Activated CD4-positive, alpha-beta T cell treated with anti-CD3 and anti-CD28 coated beads, Interleukin-2, amount 10 ng/mL, durations not matched to agents 24 days and 14 days (primary cell): Measurements from ENCODE around the gene PHC1. TPM values are rescaled to one million over a fixed set of nuclear protein-coding genes. Genes with fewer than 3 reads are reported as not detected.
"Not testable (repeated sequence)": the region's sequence is repeated elsewhere in the genome, so short reads cannot be mapped to it uniquely, and the experiment has no call there.

ENCODE experiments used
- DNase-seq: peaks from one replicate; pipeline ENCODE4 v3.0.0; 2022
- H3K27ac Mint-ChIP-seq: one replicate; pipeline ENCODE4 v1.8.0; 2022; ENCODE audit warnings: mild to moderate bottlenecking, mixed read lengths
- H3K27me3 Mint-ChIP-seq: one replicate; pipeline ENCODE4 v1.8.0; 2022; ENCODE audit warnings: mixed read lengths
- H3K36me3 Mint-ChIP-seq: one replicate; pipeline ENCODE4 v1.8.0; 2022; ENCODE audit warnings: low read depth, mild to moderate bottlenecking, mixed read lengths
- H3K4me1 Mint-ChIP-seq: one replicate; pipeline ENCODE4 v1.8.0; 2021; ENCODE audit warnings: mixed read lengths
- H3K4me3 Mint-ChIP-seq: one replicate; pipeline ENCODE4 v1.8.0; 2022; ENCODE audit warnings: mild to moderate bottlenecking, moderate library complexity, mixed read lengths
- H3K9me3 Mint-ChIP-seq: one replicate; pipeline ENCODE4 v1.8.0; 2021; ENCODE audit warnings: mixed read lengths
- intact Hi-C: fragments of 100-400 bp; cut with micrococcal nuclease; formaldehyde crosslinking; loops from one replicate; pipeline ENCODE4 v1.15.1; 2023
- total RNA-seq: library from RNA; stranded (reverse); gene quantifications from 2 replicates; pipeline ENCODE4 v1.2.3, GENCODE V29; 2022

The PHC1 gene
- total RNA-seq, 1 donor from 2014 or later: 8.7 TPM

GRCh38 chr12:8899830-8900229 lies 14.5 kb upstream of the PHC1 start:
- no peak overlapping the region for H3K4me3 Mint-ChIP-seq
- H3K27me3 Mint-ChIP-seq: peaks cover 27% of the 10 kb centered on the region
- no peak overlapping the region for H3K27ac Mint-ChIP-seq
- DNase-seq: no peak
- no peaks in the 10 kb centered on the region for H3K9me3 Mint-ChIP-seq
- H3K4me1 Mint-ChIP-seq: peaks cover 6% of the 10 kb centered on the region
- intact Hi-C loops: no loop called here
- no peaks in the 10 kb centered on the region for H3K36me3 Mint-ChIP-seq

GRCh38 chr12:8902703-8903102 lies 11.6 kb upstream of the PHC1 start:
- H3K4me3 Mint-ChIP-seq, H3K27ac Mint-ChIP-seq, H3K9me3 Mint-ChIP-seq, H3K36me3 Mint-ChIP-seq, intact Hi-C loops, H3K4me1 Mint-ChIP-seq, DNase-seq: not testable (repeated sequence)
- H3K27me3 Mint-ChIP-seq: peaks cover 28% of the 10 kb centered on the region

GRCh38 chr12:8903646-8904045 lies 10.7 kb upstream of the PHC1 start:
- no peak overlapping the region for H3K27ac Mint-ChIP-seq
- intact Hi-C loops: no loop called here
- no peak overlapping the region for H3K4me3 Mint-ChIP-seq
- no peak for DNase-seq
- no peaks in the 10 kb centered on the region for H3K9me3 Mint-ChIP-seq
- H3K36me3 Mint-ChIP-seq: no peaks in the 10 kb centered on the region
- peaks cover 28% of the 10 kb centered on the region for H3K27me3 Mint-ChIP-seq
- peaks cover 4% of the 10 kb centered on the region for H3K4me1 Mint-ChIP-seq

- peaks cover 21% of the 10 kb centered on the region for H3K27me3 Mint-ChIP-seq
- H3K36me3 Mint-ChIP-seq: no peaks in the 10 kb centered on the region
- peaks cover 4% of the 10 kb centered on the region for H3K4me1 Mint-ChIP-seq
- H3K27ac Mint-ChIP-seq: no peak overlapping the region
- H3K4me3 Mint-ChIP-seq: no peak overlapping the region
- DNase-seq: no peak
- H3K9me3 Mint-ChIP-seq: no peaks in the 10 kb centered on the region
- intact Hi-C loops: no loop called here
Observed at GRCh38 chr12:8904665-8905064, 9.6 kb upstream of the PHC1 start.

- Mint-ChIP-seq H3K27ac (no peak overlapping the region), H3K36me3 (no peaks in the 10 kb centered on the region), H3K9me3 (no peaks in the 10 kb centered on the region), H3K27me3 (peaks cover 17% of the 10 kb centered on the region), H3K4me3 (no peak overlapping the region), H3K4me1 (peaks cover 4% of the 10 kb centered on the region)
- intact Hi-C loops: no loop called here
- no peak for DNase-seq
Observed at GRCh38 chr12:8905546-8905945, 8.8 kb upstream of the PHC1 start.

GRCh38 chr12:8906266-8907180 lies 7.8 kb upstream of the PHC1 start:
- no peak for DNase-seq
- Mint-ChIP-seq H3K27ac (no peak overlapping the region), H3K36me3 (no peaks in the 10 kb centered on the region), H3K4me1 (peaks cover 4% of the 10 kb centered on the region), H3K4me3 (no peak overlapping the region), H3K27me3 (peaks cover 22% of the 10 kb centered on the region), H3K9me3 (no peaks in the 10 kb centered on the region)
- intact Hi-C loops: no loop called here

GRCh38 chr12:8907513-8907912 lies 6.8 kb upstream of the PHC1 start:
- no peak for DNase-seq
- intact Hi-C loops: no loop called here
- Mint-ChIP-seq H3K9me3 (no peaks in the 10 kb centered on the region), H3K36me3 (no peaks in the 10 kb centered on the region), H3K4me1 (peaks cover 4% of the 10 kb centered on the region), H3K4me3 (no peak overlapping the region), H3K27ac (no peak overlapping the region), H3K27me3 (peaks cover 23% of the 10 kb centered on the region)

- H3K4me3 Mint-ChIP-seq: no peak overlapping the region
- peaks cover 9% of the 10 kb centered on the region for H3K4me1 Mint-ChIP-seq
- intact Hi-C loops: loop anchor here (5.0 kb wide), 2 partner anchors 128 to 212 kb away; partner anchors contain the start of gene RIMKLB
- no peak overlapping the region for H3K27ac Mint-ChIP-seq
- H3K27me3 Mint-ChIP-seq: peaks cover 20% of the 10 kb centered on the region
- DNase-seq: no peak
- no peaks in the 10 kb centered on the region for H3K36me3 Mint-ChIP-seq
- H3K9me3 Mint-ChIP-seq: no peaks in the 10 kb centered on the region
Observed at GRCh38 chr12:8909752-8910151, 4.6 kb upstream of the PHC1 start.

GRCh38 chr12:8911606-8912268 lies 2.6 kb upstream of the PHC1 start:
- no peak for DNase-seq
- Mint-ChIP-seq H3K36me3 (no peaks in the 10 kb centered on the region), H3K27ac (no peak overlapping the region), H3K4me1 (peaks cover 9% of the 10 kb centered on the region), H3K9me3 (no peaks in the 10 kb centered on the region), H3K27me3 (peaks cover 14% of the 10 kb centered on the region), H3K4me3 (no peak overlapping the region)
- intact Hi-C loops: loop anchor here (5.0 kb wide), 2 partner anchors 126 to 214 kb away; partner anchors contain the start of gene RIMKLB

- peaks cover 13% of the 10 kb centered on the region for H3K27me3 Mint-ChIP-seq
- H3K4me3 Mint-ChIP-seq: peak overlapping the region; percentile 3
- DNase-seq: peak; percentile 66
- H3K9me3 Mint-ChIP-seq: no peaks in the 10 kb centered on the region
- no peaks in the 10 kb centered on the region for H3K36me3 Mint-ChIP-seq
- no peak overlapping the region for H3K27ac Mint-ChIP-seq
- peaks cover 9% of the 10 kb centered on the region for H3K4me1 Mint-ChIP-seq
- intact Hi-C loops: loop anchor here (5.0 kb wide), 2 partner anchors 124 to 216 kb away; partner anchors contain the start of gene RIMKLB
Observed at GRCh38 chr12:8912914-8913313, 1.4 kb upstream of the PHC1 start.

- intact Hi-C loops: loop anchor here (2.0 to 5.0 kb wide), 3 partner anchors 35 to 216 kb away; partner anchors contain the start of genes M6PR and RIMKLB
- peak overlapping the region; percentile 90 for H3K27ac Mint-ChIP-seq
- H3K4me1 Mint-ChIP-seq: peaks cover 9% of the 10 kb centered on the region
- H3K9me3 Mint-ChIP-seq: no peaks in the 10 kb centered on the region
- DNase-seq: no peak
- no peaks in the 10 kb centered on the region for H3K36me3 Mint-ChIP-seq
- peak overlapping the region; percentile 89 for H3K4me3 Mint-ChIP-seq
- H3K27me3 Mint-ChIP-seq: peaks cover 13% of the 10 kb centered on the region
Observed at GRCh38 chr12:8913702-8914032, 642 bp upstream of the PHC1 start.

GRCh38 chr12:8914716-8915526 lies 612 bp downstream of the PHC1 start:
- Mint-ChIP-seq H3K4me3 (no peak overlapping the region), H3K9me3 (no peaks in the 10 kb centered on the region), H3K4me1 (peaks cover 9% of the 10 kb centered on the region), H3K36me3 (no peaks in the 10 kb centered on the region), H3K27me3 (peaks cover 13% of the 10 kb centered on the region), H3K27ac (no peak overlapping the region)
- intact Hi-C loops: loop anchor here (2.0 to 5.0 kb wide), 3 partner anchors 34 to 218 kb away; partner anchors contain the start of genes M6PR and RIMKLB
- DNase-seq: peak; percentile 90

- no peak overlapping the region for H3K27ac Mint-ChIP-seq
- no peaks in the 10 kb centered on the region for H3K9me3 Mint-ChIP-seq
Observed at GRCh38 chr12:8916154-8916553, 1.8 kb downstream of the PHC1 start.

More at GRCh38 chr12:8916154-8916553, 1.8 kb downstream of the PHC1 start:
- Mint-ChIP-seq H3K4me3 (no peak overlapping the region), H3K36me3 (no peaks in the 10 kb centered on the region), H3K27me3 (peaks cover 11% of the 10 kb centered on the region), H3K4me1 (peaks cover 9% of the 10 kb centered on the region)
- DNase-seq: no peak
- intact Hi-C loops: no loop called here
